Endothelial cell of umbilical vein (primary cell): Measurements from ENCODE around the gene SCN10A. TPM values are rescaled to one million over a fixed set of nuclear protein-coding genes. Genes with fewer than 3 reads are reported as not detected.
A peak's percentile ranks its signal among the peaks of the same experiment; 100 is the strongest.

Experiments
- BruUV-seq: library from RNA; stranded (reverse); fragments of 400-500 nt; replicated peaks from 2 replicates; lab custom pipeline; 2021; lab: Mats Ljungman, UMichigan
- CTCF ChIA-PET: fragments of 300-600, 350-600 bp; sonication (Branson Sonifier 250); formaldehyde crosslinking; loops from one replicate; lab custom pipeline; 2021; ENCODE audit warnings: antibody characterized with exemption, inconsistent platforms; lab: Charles Lee
- POLR2A ChIA-PET: fragments of 300-600, 350-600 bp; sonication (Branson Sonifier 250); formaldehyde crosslinking; loops from one replicate; lab custom pipeline; 2021; ENCODE audit warnings: antibody characterized with exemption, inconsistent platforms; lab: Charles Lee
- DNase-seq: peaks from one replicate; pipeline ENCODE4 v3.0.0-alpha.2; 2011; ENCODE audit warnings: low read depth, low spot score
- FAIRE-seq: peaks from 2 replicates; lab custom pipeline; 2011; peaks lifted over from hg19 to GRCh38; lab: Jason Lieb, UNC
- H2AFZ ChIP-seq: 2 replicates; pipeline ENCODE4 v1.6.0; 2012; ENCODE audit warnings: low read depth, low read length, control low read depth, inconsistent platforms
- H3K27ac ChIP-seq: 2 replicates; pipeline ENCODE4 v1.5.1; 2011; ENCODE audit warnings: low read depth, mild to moderate bottlenecking, control low read depth, low read length, moderate library complexity; ENCODE audit not compliant: insufficient read depth
- H3K27me3 ChIP-seq, 2 experiments: 2 replicates each; pipeline versions ENCODE4 v1.6.0 to v1.6.1; 2011; ENCODE audit warnings: low read length in 2 of 2, mixed read lengths in 1 of 2; ENCODE audit not compliant: control insufficient read depth in 2 of 2, insufficient read depth in 2 of 2
- H3K36me3 ChIP-seq, 2 experiments: 2 replicates in 1 of 2; 3 replicates in 1 of 2; pipeline ENCODE4 v1.5.1; 2011; ENCODE audit warnings: low read length in 2 of 2, mild to moderate bottlenecking in 1 of 2, moderate library complexity in 1 of 2; ENCODE audit not compliant: control insufficient read depth in 2 of 2, insufficient read depth in 2 of 2; ENCODE audit errors: extremely low read depth in 1 of 2
- H3K4me1 ChIP-seq: 3 replicates; pipeline ENCODE4 v1.5.1; 2011; ENCODE audit warnings: mild to moderate bottlenecking, low read length; ENCODE audit not compliant: control insufficient read depth, insufficient read depth; ENCODE audit errors: extremely low read depth
- H3K4me2 ChIP-seq: 2 replicates; pipeline ENCODE4 v1.6.1; 2011; ENCODE audit warnings: low read length, control low read depth, mixed read lengths; ENCODE audit not compliant: insufficient read depth
- H3K4me3 ChIP-seq, 3 experiments: fragments of 200-600 bp in 1 of 3; sonication (generic), shearing (Covaris generic) in 1 of 3; replicated peaks in 1 of 3; 2 replicates each; pipeline ENCODE4 v1.5.1; 2011 to 2016; ENCODE audit warnings: control low read depth in 3 of 3, low read length in 3 of 3, mild to moderate bottlenecking in 2 of 3, inconsistent platforms in 1 of 3, low read depth in 1 of 3, moderate library complexity in 1 of 3; ENCODE audit not compliant: insufficient read depth in 1 of 3
- H3K79me2 ChIP-seq: 2 replicates; pipeline ENCODE4 v1.6.0; 2012; ENCODE audit warnings: low read length, inconsistent platforms; ENCODE audit not compliant: control insufficient read depth, insufficient read depth
- H3K9ac ChIP-seq: replicated peaks from 2 replicates; pipeline ENCODE3; 2011; ENCODE audit warnings: low read length, control low read depth; ENCODE audit not compliant: insufficient read depth; ENCODE audit errors: extremely low read depth
- H3K9me1 ChIP-seq: replicated peaks from 3 replicates; pipeline ENCODE4 v1.6.0; 2011; ENCODE audit warnings: mild to moderate bottlenecking, low read length; ENCODE audit not compliant: control insufficient read depth, insufficient read depth; ENCODE audit errors: extremely low read depth
- H3K9me3 ChIP-seq: replicated peaks from 2 replicates; pipeline ENCODE4 v1.5.1; 2012; ENCODE audit warnings: low read length, inconsistent platforms; ENCODE audit not compliant: control insufficient read depth, insufficient read depth
- H4K20me1 ChIP-seq: replicated peaks from 2 replicates; pipeline ENCODE3; 2011; ENCODE audit warnings: mild to moderate bottlenecking, low read length; ENCODE audit not compliant: control insufficient read depth, insufficient read depth; ENCODE audit errors: extremely low read depth
- EZH2 ChIP-seq: IDR thresholded peaks from 2 replicates; pipeline ENCODE4 v1.6.1; 2012; ENCODE audit warnings: borderline replicate concordance, low read depth, mild to moderate bottlenecking, moderate library complexity, low read length, inconsistent platforms; ENCODE audit not compliant: severe bottlenecking
- FOS ChIP-seq: IDR thresholded peaks from 2 replicates; pipeline ENCODE4 v1.6.1; 2011; ENCODE audit warnings: mild to moderate bottlenecking, low read length, moderate library complexity, borderline replicate concordance; ENCODE audit not compliant: insufficient read depth
- GATA2 ChIP-seq: IDR thresholded peaks from 2 replicates; pipeline ENCODE4 v1.7.0; 2011; ENCODE audit warnings: low read depth, mild to moderate bottlenecking, moderate library complexity, mixed read lengths, low read length; ENCODE audit not compliant: insufficient read length, insufficient read depth
- JUN ChIP-seq: IDR thresholded peaks from 2 replicates; pipeline ENCODE4 v1.6.1; 2011; ENCODE audit warnings: borderline replicate concordance, low read depth; ENCODE audit not compliant: insufficient read length, insufficient read depth
- MYC ChIP-seq: IDR thresholded peaks from one replicate; pipeline ENCODE4 v1.6.1; 2011; ENCODE audit warnings: mild to moderate bottlenecking, low read depth, low read length
- POLR2A ChIP-seq: IDR thresholded peaks from 2 replicates; pipeline ENCODE4 v1.6.1; 2012; ENCODE audit warnings: low read depth, mild to moderate bottlenecking, control low read depth, low read length
- POLR2AphosphoS5 ChIP-seq: IDR thresholded peaks from 2 replicates; pipeline ENCODE4 v1.6.1; 2012; ENCODE audit warnings: low read depth, mild to moderate bottlenecking, control low read depth, low read length, moderate library complexity; ENCODE audit not compliant: insufficient read depth
- dilution Hi-C: fragments of 300-500 bp; cut with MboI; formaldehyde crosslinking; loops from one replicate; pipeline ENCODE4 v1.15.0; 2019; ENCODE audit warnings: low sequenced_read_pairs; ENCODE audit not compliant: extremely low pct_ligation_motif_present
- intact Hi-C: fragments of 100-400 bp; cut with micrococcal nuclease; formaldehyde crosslinking; loops from one replicate; pipeline ENCODE4 v1.10.0; 2022
- polyA plus RNA-seq, 4 experiments: library from polyadenylated mRNA; depleted of rRNA in 3 of 4; stranded (reverse) in 3 of 4; unstranded in 1 of 4; fragments of >200 nt; gene quantifications; 2 replicates each; pipeline versions ENCODE4 v1.2.1 to v1.2.3, GENCODE V29; 2011 to 2012; ENCODE audit warnings: missing spikeins in 1 of 4
- total RNA-seq: library from RNA; stranded (reverse); gene quantifications from 2 replicates; pipeline ENCODE4 v1.2.3, GENCODE V29; 2021
- TF ChIP-seq, protein P1 (sequence below), 2 donors: IDR thresholded peaks; 1 replicate in 1 of 2; 2 replicates in 1 of 2; pipeline ENCODE4 v1.5.1; 2011; ENCODE audit warnings: low read length in 2 of 2, mild to moderate bottlenecking in 2 of 2, moderate library complexity in 2 of 2, control low read depth in 1 of 2, inconsistent platforms in 1 of 2, low read depth in 1 of 2; ENCODE audit not compliant: insufficient read depth in 1 of 2; ENCODE audit errors: extremely low read depth in 1 of 2
- TF ChIP-seq, protein P2 (sequence below): IDR thresholded peaks from 2 replicates; pipeline ENCODE4 v1.6.1; 2011; ENCODE audit not compliant: insufficient read depth, insufficient read length

SCN10A gene
- total and polyA plus RNA-seq, 2 donors (not counting 3 experiments of a cell fraction or from before 2014, with no cell fraction given): 0.07 TPM; not detected in 1

GRCh38 chr3:38650248-38650951, 165.6 kb downstream of the SCN10A start:
- POLR2A ChIA-PET: no interaction called here
- Histone ChIP-seq H3K27ac (no peak overlapping the region), H3K4me3 (no peak overlapping the region), H3K36me3 (no peaks in the 10 kb centered on the region), H3K79me2 (peaks cover 3% of the 10 kb centered on the region), H3K4me2 (peak overlapping the region; percentile 58), H3K9me1 (no peaks in the 10 kb centered on the region), H4K20me1 (no peaks in the 10 kb centered on the region), H3K4me1 (peaks cover 10% of the 10 kb centered on the region), H3K27me3 (no peaks in the 10 kb centered on the region), H3K9me3 (no peaks in the 10 kb centered on the region), H3K9ac (no peak overlapping the region), H2AFZ (peak overlapping the region; percentile 51)
- CTCF ChIA-PET: interaction anchor here (0.6 to 14.0 kb wide), 28 partner anchors 7 to 654 kb away, joined by 3 to 455 read pairs (median 4); partner anchors contain the start of genes EXOG and XYLB
- peak; percentile 5 for DNase-seq
- BruUV-seq: no TSS peak
- dilution Hi-C loops: no loop called here
- no peak for TF ChIP-seq EZH2
- no peak for TF ChIP-seq GATA2
- TF ChIP-seq, protein P1, sequence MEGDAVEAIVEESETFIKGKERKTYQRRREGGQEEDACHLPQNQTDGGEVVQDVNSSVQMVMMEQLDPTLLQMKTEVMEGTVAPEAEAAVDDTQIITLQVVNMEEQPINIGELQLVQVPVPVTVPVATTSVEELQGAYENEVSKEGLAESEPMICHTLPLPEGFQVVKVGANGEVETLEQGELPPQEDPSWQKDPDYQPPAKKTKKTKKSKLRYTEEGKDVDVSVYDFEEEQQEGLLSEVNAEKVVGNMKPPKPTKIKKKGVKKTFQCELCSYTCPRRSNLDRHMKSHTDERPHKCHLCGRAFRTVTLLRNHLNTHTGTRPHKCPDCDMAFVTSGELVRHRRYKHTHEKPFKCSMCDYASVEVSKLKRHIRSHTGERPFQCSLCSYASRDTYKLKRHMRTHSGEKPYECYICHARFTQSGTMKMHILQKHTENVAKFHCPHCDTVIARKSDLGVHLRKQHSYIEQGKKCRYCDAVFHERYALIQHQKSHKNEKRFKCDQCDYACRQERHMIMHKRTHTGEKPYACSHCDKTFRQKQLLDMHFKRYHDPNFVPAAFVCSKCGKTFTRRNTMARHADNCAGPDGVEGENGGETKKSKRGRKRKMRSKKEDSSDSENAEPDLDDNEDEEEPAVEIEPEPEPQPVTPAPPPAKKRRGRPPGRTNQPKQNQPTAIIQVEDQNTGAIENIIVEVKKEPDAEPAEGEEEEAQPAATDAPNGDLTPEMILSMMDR (IDR thresholded peaks at IDR 0.05; ENCODE audit: extremely low read depth in 1 of 2, insufficient read depth in 1 of 2, low read depth in 1 of 2, low read length in 2 of 2): no peak
- TF ChIP-seq, protein P2, sequence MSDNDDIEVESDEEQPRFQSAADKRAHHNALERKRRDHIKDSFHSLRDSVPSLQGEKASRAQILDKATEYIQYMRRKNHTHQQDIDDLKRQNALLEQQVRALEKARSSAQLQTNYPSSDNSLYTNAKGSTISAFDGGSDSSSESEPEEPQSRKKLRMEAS: no peak
- no peak for TF ChIP-seq POLR2AphosphoS5
- no peak for TF ChIP-seq POLR2A
- no peak for TF ChIP-seq JUN
- TF ChIP-seq MYC: no peak
- TF ChIP-seq FOS: no peak
- intact Hi-C loops: loop anchor here (2.0 to 10.0 kb wide), 4 partner anchors 72 to 516 kb away; partner anchors contain the start of genes ACAA1, MYD88 and XYLB
- FAIRE-seq: no peak
